LNCaP clone FGC (cell line): ENCODE measurements around the gene ALG12.

Source experiments
- DNase-seq: peaks from one replicate; pipeline ENCODE4 v3.0.0-alpha.2; 2011; ENCODE audit warnings: low read depth
- H3K4me3 ChIP-seq: 2 replicates; pipeline ENCODE4 v1.5.1; 2011; ENCODE audit warnings: mild to moderate bottlenecking, low read depth, low read length, control low read depth
- CTCF ChIP-seq: IDR thresholded peaks from 2 replicates; pipeline ENCODE4 v1.5.1; 2012; ENCODE audit warnings: mild to moderate bottlenecking; ENCODE audit not compliant: control insufficient read depth, insufficient read depth; ENCODE audit errors: extremely low read depth

The ALG12 gene

GRCh38 chr22:49921508-49922278, 3.5 kb upstream of the ALG12 start:
- H3K4me3 ChIP-seq: no peak overlapping the region
- DNase-seq: no peak
- no peak for TF ChIP-seq CTCF

- DNase-seq: no peak
- no peak for TF ChIP-seq CTCF
- H3K4me3 ChIP-seq: no peak overlapping the region
These were observed 2.6 kb upstream of the ALG12 start for GRCh38 chr22:49920859-49921258.

- no peak for DNase-seq
- TF ChIP-seq CTCF: no peak
- peak overlapping the region; percentile 67 for H3K4me3 ChIP-seq
These were observed 958 bp upstream of the ALG12 start for GRCh38 chr22:49918911-49919881.

GRCh38 chr22:49916831-49917230, 1.4 kb downstream of the ALG12 start:
- no peak for DNase-seq
- peak overlapping the region; percentile 85 for H3K4me3 ChIP-seq
- TF ChIP-seq CTCF: no peak

- DNase-seq: no peak
- no peak for TF ChIP-seq CTCF
- H3K4me3 ChIP-seq: no peak overlapping the region
These were observed 2.6 kb downstream of the ALG12 start for GRCh38 chr22:49915610-49916009.

- no peak overlapping the region for H3K4me3 ChIP-seq
- DNase-seq: no peak
These were observed 4.0 kb downstream of the ALG12 start for GRCh38 chr22:49914256-49914655.

More at GRCh38 chr22:49914256-49914655, 4.0 kb downstream of the ALG12 start:
- TF ChIP-seq CTCF: no peak
